Kidney epithelial cell (primary cell): ENCODE data around the gene ZNF662. TPM values are rescaled to one million over a fixed set of nuclear protein-coding genes. Genes with fewer than 3 reads are reported as not detected.
"Not testable (repeated sequence)": the region's sequence is repeated elsewhere in the genome, so short reads cannot be mapped to it uniquely, and the experiment has no call there.

Source experiments
- DNase-seq: peaks from one replicate; pipeline ENCODE4 v3.0.0-alpha.2; 2010; ENCODE audit warnings: low read depth
- H3K27me3 ChIP-seq: 2 replicates; pipeline ENCODE4 v1.6.0; 2011; ENCODE audit warnings: low read length; ENCODE audit not compliant: control insufficient read depth, insufficient read depth
- H3K36me3 ChIP-seq: 2 replicates; pipeline ENCODE4 v1.5.1; 2011; ENCODE audit warnings: low read length; ENCODE audit not compliant: control insufficient read depth, insufficient read depth
- H3K4me3 ChIP-seq: 2 replicates; pipeline ENCODE4 v1.5.1; 2011; ENCODE audit warnings: low read depth, mild to moderate bottlenecking, control low read depth, low read length
- CTCF ChIP-seq: IDR thresholded peaks from 2 replicates; pipeline ENCODE4 v1.5.1; 2011; ENCODE audit warnings: mild to moderate bottlenecking, moderate library complexity, low read length, control low read depth, inconsistent platforms; ENCODE audit not compliant: insufficient read depth, poor library complexity, severe bottlenecking
- total RNA-seq: library from RNA; depleted of rRNA; stranded (reverse); fragments of >200 nt; gene quantifications from 2 replicates; pipeline ENCODE4 v1.2.3, GENCODE V29; 2015

Gene ZNF662
- total RNA-seq, 1 donor from 2014 or later = 4.1 TPM

GRCh38 chr3:42880601-42881451 lies 25.1 kb upstream of the ZNF662 start:
- Histone ChIP-seq H3K36me3 (no peaks in the 10 kb centered on the region), H3K27me3 (no peaks in the 10 kb centered on the region), H3K4me3 (peak overlapping the region; percentile 57)
- DNase-seq = no peak
- TF ChIP-seq CTCF = peak; percentile 91

DNA sequence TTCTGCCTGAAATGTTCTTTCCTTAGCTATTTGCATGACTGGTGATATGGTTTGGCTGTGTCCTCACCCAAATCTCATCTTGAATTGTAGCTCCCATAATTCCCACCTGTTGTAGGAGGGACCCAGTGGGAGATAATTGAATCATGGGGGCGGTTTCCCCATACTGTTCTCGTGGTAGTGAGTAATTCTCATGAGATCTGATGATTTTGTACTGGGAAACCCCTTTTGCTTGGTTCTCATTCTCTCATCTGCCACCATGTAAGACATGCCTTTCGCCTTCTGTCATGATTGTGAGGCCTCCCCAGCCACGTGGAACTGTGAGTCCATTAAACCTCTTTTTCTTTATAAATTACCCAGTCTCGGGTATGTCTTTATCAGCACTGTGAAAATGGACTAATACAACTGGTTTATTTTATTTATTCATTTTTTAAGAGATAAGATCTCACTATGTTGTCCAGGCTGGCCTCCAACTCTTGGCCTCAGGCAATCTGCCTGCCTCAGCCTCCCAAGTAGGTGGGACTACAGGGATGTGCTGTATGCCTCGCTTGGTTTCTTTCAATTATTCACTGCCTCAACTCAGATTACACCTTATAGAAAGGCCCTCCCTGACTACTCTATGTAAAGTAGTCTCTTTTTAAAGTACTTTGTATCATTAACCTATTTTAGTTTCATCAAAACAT lies 22.6 kb upstream of the ZNF662 start:
- H3K27me3 ChIP-seq, H3K4me3 ChIP-seq, H3K36me3 ChIP-seq, DNase-seq: not testable (repeated sequence)

GRCh38 chr3:42884324-42884723 lies 21.6 kb upstream of the ZNF662 start:
- no peak for TF ChIP-seq CTCF
- no peak overlapping the region for H3K4me3 ChIP-seq
- no peak for DNase-seq
- H3K27me3 ChIP-seq = no peaks in the 10 kb centered on the region
- H3K36me3 ChIP-seq = no peaks in the 10 kb centered on the region

- no peaks in the 10 kb centered on the region for H3K27me3 ChIP-seq
- DNase-seq = no peak
- no peaks in the 10 kb centered on the region for H3K36me3 ChIP-seq
- TF ChIP-seq CTCF = no peak
- no peak overlapping the region for H3K4me3 ChIP-seq
Measured at GRCh38 chr3:42886294-42886822, 19.6 kb upstream of the ZNF662 start.

DNA sequence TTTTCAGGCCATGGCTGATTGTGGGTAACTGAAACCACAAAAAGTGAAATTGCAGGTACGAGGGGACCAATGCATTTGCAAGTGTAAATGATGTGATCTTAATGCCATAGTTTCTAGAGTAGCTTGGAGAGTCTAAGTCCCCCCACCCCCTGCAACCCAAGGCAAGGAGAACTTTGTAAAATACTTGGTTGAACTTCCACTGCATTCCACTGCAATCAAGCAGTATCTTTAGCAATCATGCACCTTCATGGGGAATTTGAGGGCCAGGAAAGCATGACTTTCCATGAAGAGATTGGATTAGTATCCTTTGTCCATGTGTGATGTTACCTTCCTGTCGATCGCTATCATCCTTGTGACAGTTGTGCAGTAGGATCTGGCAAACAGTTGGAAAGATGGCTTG lies 18.9 kb upstream of the ZNF662 start:
- TF ChIP-seq CTCF = no peak
- H3K27me3 ChIP-seq = no peaks in the 10 kb centered on the region
- H3K36me3 ChIP-seq = no peaks in the 10 kb centered on the region
- DNase-seq = no peak
- no peak overlapping the region for H3K4me3 ChIP-seq

GRCh38 chr3:42891042-42891441 lies 14.9 kb upstream of the ZNF662 start:
- H3K36me3 ChIP-seq = no peaks in the 10 kb centered on the region
- H3K4me3 ChIP-seq = no peak overlapping the region
- no peaks in the 10 kb centered on the region for H3K27me3 ChIP-seq
- no peak for TF ChIP-seq CTCF
- DNase-seq = no peak
